SJSA1 (cell line): Measurements from ENCODE around the gene KIAA0232. TPM values are rescaled to one million over a fixed set of nuclear protein-coding genes. Genes with fewer than 3 reads are reported as not detected.
A peak's percentile ranks its signal among the peaks of the same experiment; 100 is the strongest.

ENCODE experiments used
- DNase-seq, 2 experiments: peaks; one replicate each; pipeline ENCODE4 v3.0.0-alpha.2; 2015 to 2020; ENCODE audit warnings: low spot score in 2 of 2, low read depth in 1 of 2
- H3K27ac ChIP-seq: fragments of 250-450 bp; sonication (Bioruptor Pico); 2 replicates; pipeline ENCODE4 v1.5.1; 2020; ENCODE audit warnings: mild to moderate bottlenecking, moderate library complexity
- H3K27me3 ChIP-seq: fragments of 250-450 bp; sonication (Bioruptor Pico); replicated peaks from 2 replicates; pipeline ENCODE4 v1.5.1; 2020; ENCODE audit warnings: mild to moderate bottlenecking, moderate library complexity
- H3K36me3 ChIP-seq: fragments of 250-450 bp; sonication (Bioruptor Pico); 2 replicates; pipeline ENCODE4 v1.5.1; 2020; ENCODE audit warnings: mild to moderate bottlenecking
- H3K4me1 ChIP-seq: fragments of 250-450 bp; sonication (Bioruptor Pico); replicated peaks from 2 replicates; pipeline ENCODE4 v1.6.1; 2021; ENCODE audit warnings: mild to moderate bottlenecking
- H3K4me3 ChIP-seq: fragments of 250-450 bp; sonication (Bioruptor Pico); 2 replicates; pipeline ENCODE4 v1.5.1; 2020; ENCODE audit warnings: mild to moderate bottlenecking
- H3K9me3 ChIP-seq: fragments of 250-450 bp; sonication (Bioruptor Pico); replicated peaks from 2 replicates; pipeline ENCODE4 v1.5.1; 2020; ENCODE audit warnings: mild to moderate bottlenecking
- total RNA-seq: library from RNA; depleted of rRNA; stranded (reverse); fragments of >200 nt; shearing (Covaris generic); gene quantifications from 2 replicates; pipeline ENCODE4 v1.2.3, GENCODE V29; 2014

Gene KIAA0232
- total RNA-seq, 1 experiment from 2014 or later, result 19.8 TPM

- no peak overlapping the region for H3K4me3 ChIP-seq
- no peaks in the 10 kb centered on the region for H3K27me3 ChIP-seq
- H3K9me3 ChIP-seq, result no peaks in the 10 kb centered on the region
- H3K4me1 ChIP-seq, result no peaks in the 10 kb centered on the region; the same call in 1 of the 2 replicates
- no peak overlapping the region for H3K27ac ChIP-seq
- H3K36me3 ChIP-seq, result no peaks in the 10 kb centered on the region
- DNase-seq, result no peak
Observed at GRCh38 chr4:6764976-6765620, 17.4 kb upstream of the KIAA0232 start.

DNA sequence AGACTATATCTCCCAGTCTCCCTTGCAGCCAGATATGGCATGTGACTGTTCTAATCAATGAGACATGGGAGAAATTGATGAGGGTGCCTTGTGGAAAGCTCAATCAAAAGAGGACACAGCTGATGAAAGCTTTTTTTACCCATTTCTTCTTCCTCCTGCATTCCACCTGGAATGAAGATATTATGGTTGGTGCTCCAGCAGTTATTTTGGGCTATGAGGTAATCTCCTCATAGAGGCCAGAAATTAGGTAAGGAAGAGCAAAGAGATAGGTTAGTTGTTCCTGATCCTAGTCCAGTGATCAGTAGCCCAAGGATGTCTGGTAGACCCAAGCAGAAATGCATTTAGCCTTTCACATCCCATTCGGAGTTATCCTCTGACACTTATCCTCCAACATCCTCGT lies 16.8 kb upstream of the KIAA0232 start:
- Histone ChIP-seq H3K4me1 (no peaks in the 10 kb centered on the region; the same call in 1 of the 2 replicates), H3K27me3 (no peaks in the 10 kb centered on the region), H3K27ac (no peak overlapping the region), H3K36me3 (no peaks in the 10 kb centered on the region), H3K9me3 (no peaks in the 10 kb centered on the region), H3K4me3 (no peak overlapping the region)
- no peak for DNase-seq

DNA sequence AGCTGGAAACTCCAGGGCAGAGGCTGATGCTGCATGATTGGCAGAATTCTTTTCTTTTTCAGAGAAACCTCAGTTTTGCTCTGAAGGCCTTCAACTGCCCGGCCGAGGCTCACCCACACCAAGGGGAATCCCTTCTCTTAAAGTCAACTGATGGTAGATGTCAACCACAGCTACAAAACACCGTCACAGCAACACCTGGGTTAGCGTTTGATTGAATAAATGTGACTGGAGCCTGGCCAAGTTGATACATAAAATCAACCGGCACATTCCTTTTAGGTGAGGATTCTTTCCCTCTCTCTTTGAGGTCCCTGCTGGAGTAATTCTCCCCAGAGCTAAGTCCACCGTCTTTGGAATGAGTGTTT lies 15.2 kb upstream of the KIAA0232 start:
- Histone ChIP-seq H3K36me3 (no peaks in the 10 kb centered on the region), H3K27me3 (no peaks in the 10 kb centered on the region), H3K27ac (no peak overlapping the region), H3K9me3 (no peaks in the 10 kb centered on the region), H3K4me1 (peaks cover 3% of the 10 kb centered on the region), H3K4me3 (no peak overlapping the region)
- DNase-seq, result no peak

- no peak for DNase-seq
- H3K4me1 ChIP-seq, result peaks cover 8% of the 10 kb centered on the region
- no peaks in the 10 kb centered on the region for H3K36me3 ChIP-seq
- H3K27ac ChIP-seq, result no peak overlapping the region
- no peaks in the 10 kb centered on the region for H3K9me3 ChIP-seq
- no peaks in the 10 kb centered on the region for H3K27me3 ChIP-seq
- no peak overlapping the region for H3K4me3 ChIP-seq
Observed at GRCh38 chr4:6767748-6768538, 14.6 kb upstream of the KIAA0232 start.

DNA sequence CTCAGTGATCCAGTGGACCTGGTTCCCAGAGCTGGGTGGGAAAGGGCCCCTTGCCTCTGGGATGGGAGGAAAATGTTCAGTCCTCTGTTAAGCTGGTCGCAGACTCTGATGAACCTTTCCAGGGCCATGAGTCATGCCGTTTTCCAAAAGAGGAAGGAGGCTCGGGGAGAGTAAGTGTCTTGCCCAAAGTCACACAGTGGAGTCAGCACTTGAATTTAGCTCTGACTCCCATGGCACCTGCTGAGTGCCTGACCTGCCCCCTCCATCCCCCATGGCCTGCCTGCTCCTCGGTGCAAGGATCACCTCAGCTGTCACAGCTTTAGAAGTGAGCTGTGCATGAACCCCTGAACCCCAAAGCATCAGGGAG lies 14.0 kb upstream of the KIAA0232 start:
- no peaks in the 10 kb centered on the region for H3K9me3 ChIP-seq
- H3K27me3 ChIP-seq, result no peaks in the 10 kb centered on the region
- DNase-seq, result no peak
- no peak overlapping the region for H3K4me3 ChIP-seq
- peaks cover 14% of the 10 kb centered on the region for H3K4me1 ChIP-seq
- no peak overlapping the region for H3K27ac ChIP-seq
- H3K36me3 ChIP-seq, result no peaks in the 10 kb centered on the region

GRCh38 chr4:6769233-6769988 lies 13.1 kb upstream of the KIAA0232 start:
- H3K4me3 ChIP-seq, result no peak overlapping the region
- peaks cover 14% of the 10 kb centered on the region for H3K4me1 ChIP-seq
- no peaks in the 10 kb centered on the region for H3K9me3 ChIP-seq
- H3K27ac ChIP-seq, result no peak overlapping the region
- H3K27me3 ChIP-seq, result no peaks in the 10 kb centered on the region
- no peaks in the 10 kb centered on the region for H3K36me3 ChIP-seq
- no peak for DNase-seq

- no peak overlapping the region for H3K27ac ChIP-seq
- H3K27me3 ChIP-seq, result no peaks in the 10 kb centered on the region
- H3K9me3 ChIP-seq, result no peaks in the 10 kb centered on the region
- no peak overlapping the region for H3K4me3 ChIP-seq
- H3K36me3 ChIP-seq, result no peaks in the 10 kb centered on the region
- no peak for DNase-seq
- peaks cover 14% of the 10 kb centered on the region for H3K4me1 ChIP-seq
Observed at GRCh38 chr4:6769989-6770420, 12.5 kb upstream of the KIAA0232 start.

- H3K27me3 ChIP-seq, result no peaks in the 10 kb centered on the region
- H3K4me1 ChIP-seq, result peaks cover 14% of the 10 kb centered on the region
- H3K36me3 ChIP-seq, result no peaks in the 10 kb centered on the region
- no peak overlapping the region for H3K4me3 ChIP-seq
- no peaks in the 10 kb centered on the region for H3K9me3 ChIP-seq
- H3K27ac ChIP-seq, result no peak overlapping the region
- DNase-seq, result no peak
Observed at GRCh38 chr4:6770581-6771228, 11.8 kb upstream of the KIAA0232 start.

- DNase-seq, result no peak
- H3K4me1 ChIP-seq, result peaks cover 14% of the 10 kb centered on the region
- no peaks in the 10 kb centered on the region for H3K36me3 ChIP-seq
- H3K27me3 ChIP-seq, result no peaks in the 10 kb centered on the region
- no peak overlapping the region for H3K27ac ChIP-seq
- no peak overlapping the region for H3K4me3 ChIP-seq
- no peaks in the 10 kb centered on the region for H3K9me3 ChIP-seq
Observed at GRCh38 chr4:6771229-6771671, 11.3 kb upstream of the KIAA0232 start.

- peak in 1 of 2 experiments; percentile 34 for DNase-seq
- Histone ChIP-seq H3K27me3 (no peaks in the 10 kb centered on the region), H3K4me3 (no peak overlapping the region), H3K36me3 (no peaks in the 10 kb centered on the region), H3K4me1 (peaks cover 14% of the 10 kb centered on the region), H3K9me3 (no peaks in the 10 kb centered on the region), H3K27ac (peak overlapping the region; percentile 35; the same call in 1 of the 2 replicates)
Observed at GRCh38 chr4:6772223-6772928, 10.2 kb upstream of the KIAA0232 start.

DNA sequence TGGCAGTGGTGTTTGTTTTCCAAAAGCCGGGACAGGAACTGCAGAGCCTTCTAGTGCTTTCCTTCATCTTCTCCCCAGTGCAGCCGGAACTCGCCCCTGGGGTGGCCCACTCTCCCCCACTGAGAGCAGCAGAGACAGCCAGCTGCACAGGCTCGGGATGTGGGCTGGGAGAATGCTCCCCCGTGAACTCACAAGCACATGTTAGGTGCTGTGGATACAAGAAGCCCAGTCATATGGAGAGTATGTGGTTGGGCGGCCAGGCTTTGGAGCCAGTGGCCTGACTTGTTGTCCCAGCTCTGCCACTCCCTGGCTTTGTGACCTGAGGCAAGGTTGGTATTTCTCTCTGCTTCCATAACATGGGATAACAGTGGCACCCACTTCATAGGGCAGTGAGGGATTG lies 9.4 kb upstream of the KIAA0232 start:
- no peak for DNase-seq
- Histone ChIP-seq H3K4me1 (peaks cover 14% of the 10 kb centered on the region), H3K27ac (peak overlapping the region; percentile 35; the same call in 1 of the 2 replicates), H3K27me3 (no peaks in the 10 kb centered on the region), H3K9me3 (no peaks in the 10 kb centered on the region), H3K36me3 (no peaks in the 10 kb centered on the region), H3K4me3 (no peak overlapping the region)

DNA sequence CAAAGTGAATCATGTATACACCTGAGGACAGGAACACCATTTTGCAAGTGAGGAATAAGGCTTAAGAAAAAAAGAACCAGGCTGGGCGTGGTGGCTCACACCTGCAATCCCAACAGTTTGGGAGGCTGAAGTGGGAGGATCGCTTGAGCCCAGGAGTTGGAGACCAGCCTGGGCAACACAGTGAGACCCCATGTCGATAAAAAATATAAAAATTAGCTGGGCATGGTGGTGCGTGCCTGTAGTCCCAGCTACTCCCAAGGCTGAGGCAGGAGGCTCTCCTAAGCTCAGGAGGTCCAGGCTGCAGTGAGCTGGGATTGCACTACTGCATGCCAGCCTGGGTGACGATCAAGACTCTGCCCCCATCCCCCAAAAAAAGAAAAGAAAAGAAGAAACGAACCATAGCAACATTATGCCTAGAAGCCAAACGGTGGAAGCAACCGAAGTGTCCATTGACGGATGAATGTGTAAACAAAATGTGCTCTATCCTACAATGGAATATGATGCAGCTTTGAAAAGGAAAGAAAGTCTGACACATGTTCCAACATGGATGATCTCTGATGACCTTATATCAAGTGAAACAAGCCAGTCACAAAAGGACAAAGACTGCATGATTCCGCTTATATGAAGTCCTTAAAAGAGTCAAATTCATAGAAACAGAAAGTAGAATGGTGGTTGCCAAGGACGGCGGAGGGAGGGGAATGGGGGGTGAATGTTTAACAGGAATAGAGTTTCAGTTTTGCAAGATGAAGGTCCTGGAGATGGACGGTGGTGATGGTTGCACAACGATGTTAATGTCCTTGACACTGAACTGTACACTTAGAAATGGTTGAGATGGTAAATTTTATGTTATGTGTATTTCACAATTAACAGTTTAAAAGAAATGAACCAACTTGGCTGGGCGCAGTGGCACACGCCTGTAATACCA lies 8.6 kb upstream of the KIAA0232 start:
- Histone ChIP-seq H3K27ac (no peak overlapping the region), H3K9me3 (no peaks in the 10 kb centered on the region), H3K36me3 (no peaks in the 10 kb centered on the region), H3K27me3 (no peaks in the 10 kb centered on the region), H3K4me3 (no peak overlapping the region), H3K4me1 (peaks cover 14% of the 10 kb centered on the region)
- no peak for DNase-seq
